Endothelial cell of umbilical vein (primary cell): ENCODE data around the gene MOB2. TPM values are rescaled to one million over a fixed set of nuclear protein-coding genes. Genes with fewer than 3 reads are reported as not detected.

Source experiments
- BruUV-seq: library from RNA; stranded (reverse); fragments of 400-500 nt; replicated peaks from 2 replicates; lab custom pipeline; 2021; lab: Mats Ljungman, UMichigan
- CTCF ChIA-PET: fragments of 300-600, 350-600 bp; sonication (Branson Sonifier 250); formaldehyde crosslinking; loops from one replicate; lab custom pipeline; 2021; ENCODE audit warnings: antibody characterized with exemption, inconsistent platforms; lab: Charles Lee
- POLR2A ChIA-PET: fragments of 300-600, 350-600 bp; sonication (Branson Sonifier 250); formaldehyde crosslinking; loops from one replicate; lab custom pipeline; 2021; ENCODE audit warnings: antibody characterized with exemption, inconsistent platforms; lab: Charles Lee
- DNase-seq: peaks from one replicate; pipeline ENCODE4 v3.0.0-alpha.2; 2011; ENCODE audit warnings: low read depth, low spot score
- FAIRE-seq: peaks from 2 replicates; lab custom pipeline; 2011; peaks lifted over from hg19 to GRCh38; lab: Jason Lieb, UNC
- H2AFZ ChIP-seq: 2 replicates; pipeline ENCODE4 v1.6.0; 2012; ENCODE audit warnings: low read depth, low read length, control low read depth, inconsistent platforms
- H3K27ac ChIP-seq: 2 replicates; pipeline ENCODE4 v1.5.1; 2011; ENCODE audit warnings: low read depth, mild to moderate bottlenecking, control low read depth, low read length, moderate library complexity; ENCODE audit not compliant: insufficient read depth
- H3K27me3 ChIP-seq, 2 experiments: 2 replicates each; pipeline versions ENCODE4 v1.6.0 to v1.6.1; 2011; ENCODE audit warnings: low read length in 2 of 2, mixed read lengths in 1 of 2; ENCODE audit not compliant: control insufficient read depth in 2 of 2, insufficient read depth in 2 of 2
- H3K36me3 ChIP-seq, 2 experiments: 2 replicates in 1 of 2; 3 replicates in 1 of 2; pipeline ENCODE4 v1.5.1; 2011; ENCODE audit warnings: low read length in 2 of 2, mild to moderate bottlenecking in 1 of 2, moderate library complexity in 1 of 2; ENCODE audit not compliant: control insufficient read depth in 2 of 2, insufficient read depth in 2 of 2; ENCODE audit errors: extremely low read depth in 1 of 2
- H3K4me1 ChIP-seq: 3 replicates; pipeline ENCODE4 v1.5.1; 2011; ENCODE audit warnings: mild to moderate bottlenecking, low read length; ENCODE audit not compliant: control insufficient read depth, insufficient read depth; ENCODE audit errors: extremely low read depth
- H3K4me2 ChIP-seq: 2 replicates; pipeline ENCODE4 v1.6.1; 2011; ENCODE audit warnings: low read length, control low read depth, mixed read lengths; ENCODE audit not compliant: insufficient read depth
- H3K4me3 ChIP-seq, 3 experiments: fragments of 200-600 bp in 1 of 3; sonication (generic), shearing (Covaris generic) in 1 of 3; replicated peaks in 1 of 3; 2 replicates each; pipeline ENCODE4 v1.5.1; 2011 to 2016; ENCODE audit warnings: control low read depth in 3 of 3, low read length in 3 of 3, mild to moderate bottlenecking in 2 of 3, inconsistent platforms in 1 of 3, low read depth in 1 of 3, moderate library complexity in 1 of 3; ENCODE audit not compliant: insufficient read depth in 1 of 3
- H3K79me2 ChIP-seq: 2 replicates; pipeline ENCODE4 v1.6.0; 2012; ENCODE audit warnings: low read length, inconsistent platforms; ENCODE audit not compliant: control insufficient read depth, insufficient read depth
- H3K9ac ChIP-seq: replicated peaks from 2 replicates; pipeline ENCODE3; 2011; ENCODE audit warnings: low read length, control low read depth; ENCODE audit not compliant: insufficient read depth; ENCODE audit errors: extremely low read depth
- H3K9me1 ChIP-seq: replicated peaks from 3 replicates; pipeline ENCODE4 v1.6.0; 2011; ENCODE audit warnings: mild to moderate bottlenecking, low read length; ENCODE audit not compliant: control insufficient read depth, insufficient read depth; ENCODE audit errors: extremely low read depth
- H3K9me3 ChIP-seq: replicated peaks from 2 replicates; pipeline ENCODE4 v1.5.1; 2012; ENCODE audit warnings: low read length, inconsistent platforms; ENCODE audit not compliant: control insufficient read depth, insufficient read depth
- H4K20me1 ChIP-seq: replicated peaks from 2 replicates; pipeline ENCODE3; 2011; ENCODE audit warnings: mild to moderate bottlenecking, low read length; ENCODE audit not compliant: control insufficient read depth, insufficient read depth; ENCODE audit errors: extremely low read depth
- EZH2 ChIP-seq: IDR thresholded peaks from 2 replicates; pipeline ENCODE4 v1.6.1; 2012; ENCODE audit warnings: borderline replicate concordance, low read depth, mild to moderate bottlenecking, moderate library complexity, low read length, inconsistent platforms; ENCODE audit not compliant: severe bottlenecking
- FOS ChIP-seq: IDR thresholded peaks from 2 replicates; pipeline ENCODE4 v1.6.1; 2011; ENCODE audit warnings: mild to moderate bottlenecking, low read length, moderate library complexity, borderline replicate concordance; ENCODE audit not compliant: insufficient read depth
- GATA2 ChIP-seq: IDR thresholded peaks from 2 replicates; pipeline ENCODE4 v1.7.0; 2011; ENCODE audit warnings: low read depth, mild to moderate bottlenecking, moderate library complexity, mixed read lengths, low read length; ENCODE audit not compliant: insufficient read length, insufficient read depth
- JUN ChIP-seq: IDR thresholded peaks from 2 replicates; pipeline ENCODE4 v1.6.1; 2011; ENCODE audit warnings: borderline replicate concordance, low read depth; ENCODE audit not compliant: insufficient read length, insufficient read depth
- MYC ChIP-seq: IDR thresholded peaks from one replicate; pipeline ENCODE4 v1.6.1; 2011; ENCODE audit warnings: mild to moderate bottlenecking, low read depth, low read length
- POLR2A ChIP-seq: IDR thresholded peaks from 2 replicates; pipeline ENCODE4 v1.6.1; 2012; ENCODE audit warnings: low read depth, mild to moderate bottlenecking, control low read depth, low read length
- dilution Hi-C: fragments of 300-500 bp; cut with MboI; formaldehyde crosslinking; loops from one replicate; pipeline ENCODE4 v1.15.0; 2019; ENCODE audit warnings: low sequenced_read_pairs; ENCODE audit not compliant: extremely low pct_ligation_motif_present
- intact Hi-C: fragments of 100-400 bp; cut with micrococcal nuclease; formaldehyde crosslinking; loops from one replicate; pipeline ENCODE4 v1.10.0; 2022
- polyA plus RNA-seq, 4 experiments: library from polyadenylated mRNA; depleted of rRNA in 3 of 4; stranded (reverse) in 3 of 4; unstranded in 1 of 4; fragments of >200 nt; gene quantifications; 2 replicates each; pipeline versions ENCODE4 v1.2.1 to v1.2.3, GENCODE V29; 2011 to 2012; ENCODE audit warnings: missing spikeins in 1 of 4
- total RNA-seq: library from RNA; stranded (reverse); gene quantifications from 2 replicates; pipeline ENCODE4 v1.2.3, GENCODE V29; 2021
- TF ChIP-seq, protein P1 (sequence below): IDR thresholded peaks from 2 replicates; pipeline ENCODE4 v1.6.1; 2011; ENCODE audit not compliant: insufficient read depth, insufficient read length
- TF ChIP-seq, protein P2 (sequence below), 2 donors: IDR thresholded peaks; 1 replicate in 1 of 2; 2 replicates in 1 of 2; pipeline ENCODE4 v1.5.1; 2011; ENCODE audit warnings: low read length in 2 of 2, mild to moderate bottlenecking in 2 of 2, moderate library complexity in 2 of 2, control low read depth in 1 of 2, inconsistent platforms in 1 of 2, low read depth in 1 of 2; ENCODE audit not compliant: insufficient read depth in 1 of 2; ENCODE audit errors: extremely low read depth in 1 of 2

Gene MOB2
- total and polyA plus RNA-seq, 2 donors (not counting 3 experiments of a cell fraction or from before 2014, with no cell fraction given) = 38.2 to 50.6 TPM

DNA sequence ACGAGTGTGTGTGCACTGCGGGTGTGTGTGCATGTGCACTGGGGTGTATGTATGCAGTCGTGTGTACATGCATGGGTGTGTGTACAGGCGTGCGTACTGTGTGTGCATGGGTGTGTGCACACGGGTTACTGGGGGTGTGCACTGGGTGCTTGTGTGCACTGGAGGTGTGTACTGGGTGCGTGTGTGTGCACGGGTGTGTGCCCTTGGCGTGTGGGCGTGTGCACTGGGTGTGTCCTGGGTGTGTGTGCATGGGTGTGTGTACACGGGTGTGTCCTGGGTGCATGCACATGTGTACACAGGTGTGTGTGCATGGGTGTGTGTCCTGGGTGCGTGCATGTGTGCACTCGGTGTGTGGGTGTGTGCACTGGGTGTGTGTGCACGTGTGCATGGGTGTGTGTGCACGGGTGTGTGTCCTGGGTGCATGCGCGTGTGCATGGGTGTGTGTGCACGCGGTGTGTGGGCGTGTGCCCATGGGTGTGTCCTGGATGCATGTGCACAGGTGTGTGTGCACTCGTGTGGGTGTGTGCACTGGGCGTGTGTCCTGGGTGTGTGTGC, 57.7 kb downstream of the MOB2 start:
- no peak overlapping the region for H3K27ac ChIP-seq
- H4K20me1 ChIP-seq = no peaks in the 10 kb centered on the region
- H2AFZ ChIP-seq = no peak overlapping the region
- ChIA-PET CTCF (no interaction called here), POLR2A (no interaction called here)
- H3K9me3 ChIP-seq = no peaks in the 10 kb centered on the region
- FAIRE-seq (no peak), DNase-seq (no peak)
- H3K9me1 ChIP-seq = no peaks in the 10 kb centered on the region
- H3K4me2 ChIP-seq = no peak overlapping the region
- H3K9ac ChIP-seq = no peak overlapping the region
- intact Hi-C loops (no loop called here), dilution Hi-C loops (no loop called here)
- H3K4me3 ChIP-seq = no peak overlapping the region
- H3K27me3 ChIP-seq = no peaks in the 10 kb centered on the region
- TF ChIP-seq, protein P1, sequence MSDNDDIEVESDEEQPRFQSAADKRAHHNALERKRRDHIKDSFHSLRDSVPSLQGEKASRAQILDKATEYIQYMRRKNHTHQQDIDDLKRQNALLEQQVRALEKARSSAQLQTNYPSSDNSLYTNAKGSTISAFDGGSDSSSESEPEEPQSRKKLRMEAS = no peak
- TF ChIP-seq GATA2 (no peak), POLR2A (no peak), EZH2 (no peak), FOS (no peak), JUN (no peak), MYC (no peak)
- TF ChIP-seq, protein P2, sequence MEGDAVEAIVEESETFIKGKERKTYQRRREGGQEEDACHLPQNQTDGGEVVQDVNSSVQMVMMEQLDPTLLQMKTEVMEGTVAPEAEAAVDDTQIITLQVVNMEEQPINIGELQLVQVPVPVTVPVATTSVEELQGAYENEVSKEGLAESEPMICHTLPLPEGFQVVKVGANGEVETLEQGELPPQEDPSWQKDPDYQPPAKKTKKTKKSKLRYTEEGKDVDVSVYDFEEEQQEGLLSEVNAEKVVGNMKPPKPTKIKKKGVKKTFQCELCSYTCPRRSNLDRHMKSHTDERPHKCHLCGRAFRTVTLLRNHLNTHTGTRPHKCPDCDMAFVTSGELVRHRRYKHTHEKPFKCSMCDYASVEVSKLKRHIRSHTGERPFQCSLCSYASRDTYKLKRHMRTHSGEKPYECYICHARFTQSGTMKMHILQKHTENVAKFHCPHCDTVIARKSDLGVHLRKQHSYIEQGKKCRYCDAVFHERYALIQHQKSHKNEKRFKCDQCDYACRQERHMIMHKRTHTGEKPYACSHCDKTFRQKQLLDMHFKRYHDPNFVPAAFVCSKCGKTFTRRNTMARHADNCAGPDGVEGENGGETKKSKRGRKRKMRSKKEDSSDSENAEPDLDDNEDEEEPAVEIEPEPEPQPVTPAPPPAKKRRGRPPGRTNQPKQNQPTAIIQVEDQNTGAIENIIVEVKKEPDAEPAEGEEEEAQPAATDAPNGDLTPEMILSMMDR (IDR thresholded peaks at IDR 0.05; ENCODE audit: extremely low read depth in 1 of 2, insufficient read depth in 1 of 2, low read depth in 1 of 2, low read length in 2 of 2) = no peak
- H3K4me1 ChIP-seq = no peaks in the 10 kb centered on the region
- BruUV-seq = no TSS peak
- H3K36me3 ChIP-seq = no peaks in the 10 kb centered on the region
- H3K79me2 ChIP-seq = no peaks in the 10 kb centered on the region
